HuH-7.5 (cell line): ENCODE results near the gene RBBP5.

ENCODE experiments used
- DNase-seq: peaks from one replicate; pipeline ENCODE4 v3.0.0; 2011; ENCODE audit warnings: low spot score

Gene RBBP5

GRCh38 chr1:205056956-205057568 is 64.7 kb downstream of the RBBP5 start:
- no peak for DNase-seq

DNA sequence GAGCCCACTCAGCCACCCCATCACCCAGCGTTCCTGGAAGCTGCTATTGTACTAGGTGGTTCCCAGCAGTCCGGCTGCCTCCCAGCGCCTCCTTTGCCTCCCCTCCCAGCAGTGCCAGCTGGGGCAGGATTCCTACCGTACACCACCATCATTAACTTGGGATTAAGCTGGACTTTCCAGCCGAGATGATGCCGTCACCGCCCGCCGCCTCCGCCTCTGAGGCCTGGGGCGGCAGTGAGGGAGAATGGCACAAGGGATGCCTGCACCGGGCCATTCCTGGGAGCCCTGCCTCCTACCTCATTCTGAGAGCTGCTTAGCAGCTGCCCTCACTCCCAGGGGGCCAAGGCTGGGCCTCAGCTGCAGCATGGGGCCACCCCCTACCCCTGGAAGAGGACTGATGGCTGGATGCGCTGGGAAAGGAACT is 65.6 kb downstream of the RBBP5 start:
- DNase-seq = no peak

GRCh38 chr1:205054013-205054412 is 67.8 kb downstream of the RBBP5 start:
- DNase-seq = no peak

- no peak for DNase-seq
Observed at GRCh38 chr1:205053296-205053695, 68.5 kb downstream of the RBBP5 start.

- no peak for DNase-seq
Observed at GRCh38 chr1:205052690-205053089, 69.1 kb downstream of the RBBP5 start.

DNA sequence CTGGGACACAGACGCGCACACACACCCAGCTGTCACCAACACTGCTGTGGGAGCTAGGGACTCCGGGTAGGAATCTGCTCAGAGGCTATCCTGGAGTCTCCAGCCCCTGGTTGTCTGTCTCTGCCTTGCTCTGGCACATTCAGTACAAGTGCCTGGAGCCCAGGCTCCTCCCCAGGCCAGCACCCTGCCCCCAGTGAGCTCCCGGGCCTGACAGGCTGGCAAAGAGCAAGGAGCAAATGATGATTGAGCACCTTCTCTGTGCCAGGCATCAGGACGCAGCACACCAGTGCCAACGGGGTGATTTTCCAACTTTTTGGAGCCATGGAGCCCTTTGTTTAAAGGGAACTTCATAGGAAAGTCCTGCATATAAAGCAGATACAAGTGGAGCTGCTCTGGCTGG is 72.3 kb downstream of the RBBP5 start:
- no peak for DNase-seq

DNA sequence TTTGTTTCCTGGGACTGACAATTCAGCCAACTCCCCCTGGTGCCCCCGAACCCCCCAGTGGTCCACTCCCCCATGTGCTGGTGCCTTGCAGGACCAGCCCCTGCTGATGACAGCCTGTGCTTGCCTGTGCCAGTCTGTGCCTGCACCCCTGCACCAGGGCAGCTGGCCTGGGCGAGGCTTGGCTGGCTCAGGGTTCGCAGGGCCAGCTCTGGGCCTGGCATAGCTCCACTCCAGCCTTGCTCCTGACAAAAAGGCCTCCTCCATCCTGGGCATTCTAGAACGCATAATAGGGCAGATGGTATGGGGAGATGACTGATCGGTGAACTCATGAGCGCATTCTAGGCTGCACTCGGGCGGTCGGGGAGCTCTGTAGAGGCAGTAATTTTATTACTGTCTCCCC is 73.4 kb downstream of the RBBP5 start:
- no peak for DNase-seq

DNA sequence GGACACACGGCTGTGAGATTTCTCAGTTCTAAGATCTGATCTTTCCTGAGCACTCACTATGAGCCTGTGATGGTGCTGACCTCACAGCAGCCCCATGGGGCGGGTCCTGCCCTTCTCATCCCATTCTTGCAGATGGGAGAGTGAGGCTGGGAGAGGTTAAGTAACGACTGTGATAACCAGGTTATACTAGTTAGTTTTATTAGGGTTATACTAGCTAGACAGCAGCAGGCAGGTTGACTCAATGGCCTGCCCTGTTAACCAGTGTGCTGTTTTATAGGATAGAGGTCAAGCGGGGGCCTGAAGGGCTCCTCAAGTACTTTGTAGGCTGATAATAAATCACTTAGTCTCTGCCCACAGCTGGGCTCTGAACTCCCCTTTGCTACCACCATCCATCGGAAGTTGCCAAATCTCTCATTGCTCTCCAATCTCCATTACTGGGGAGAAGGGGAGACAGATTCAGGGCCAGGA is 74.0 kb downstream of the RBBP5 start:
- DNase-seq = no peak

DNA sequence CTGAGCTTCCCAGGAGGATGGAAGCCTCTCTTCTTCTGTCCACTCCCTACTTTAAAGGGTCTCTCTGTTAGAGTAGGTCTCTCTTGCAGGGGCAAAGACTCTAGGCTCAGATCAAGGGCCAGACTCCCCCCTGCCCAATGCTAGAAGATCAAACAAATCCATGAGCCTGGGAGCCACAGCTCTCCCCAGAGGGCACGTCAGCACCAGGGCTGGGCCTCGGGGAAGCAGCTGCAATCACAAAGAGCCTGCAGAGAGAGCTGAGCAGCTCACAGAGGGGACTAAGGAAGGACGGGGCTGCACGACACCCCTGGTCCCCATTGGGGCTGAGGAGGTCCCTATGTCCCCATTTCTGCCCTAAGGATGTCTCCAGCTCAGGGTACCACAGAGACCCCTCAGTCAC is 74.9 kb downstream of the RBBP5 start:
- DNase-seq = no peak

- no peak for DNase-seq
Observed at GRCh38 chr1:205045146-205045545, 76.6 kb downstream of the RBBP5 start.

GRCh38 chr1:205044741-205045140 is 77.0 kb downstream of the RBBP5 start:
- no peak for DNase-seq

DNA sequence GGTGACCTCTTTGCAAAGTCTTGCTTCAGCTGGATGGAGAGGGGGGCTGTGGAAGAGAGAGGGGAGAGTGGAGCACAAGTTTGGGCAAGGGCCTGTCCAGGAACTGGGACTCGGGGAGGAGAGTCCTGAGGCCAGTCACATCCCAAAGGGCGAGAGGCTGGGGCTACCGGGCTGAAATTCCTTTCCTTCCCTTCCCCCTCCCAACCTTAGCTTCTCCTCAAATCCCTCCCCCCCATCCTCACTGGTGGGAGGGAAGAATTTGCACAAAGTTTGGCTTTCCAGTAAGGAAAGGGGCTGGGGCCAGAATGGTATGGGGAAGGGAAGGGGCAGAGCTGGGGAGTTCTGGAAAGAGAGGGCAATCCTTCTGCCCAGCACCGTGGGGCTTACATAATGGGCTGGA is 77.9 kb downstream of the RBBP5 start:
- no peak for DNase-seq

- DNase-seq = no peak
Observed at GRCh38 chr1:205042911-205043806, 78.6 kb downstream of the RBBP5 start, which contains the start of gene CNTN2. Gene CNTN2 (plus strand): TSS chr1:205043212. CDS start chr1:205053186, 9,974 bp downstream.

DNA sequence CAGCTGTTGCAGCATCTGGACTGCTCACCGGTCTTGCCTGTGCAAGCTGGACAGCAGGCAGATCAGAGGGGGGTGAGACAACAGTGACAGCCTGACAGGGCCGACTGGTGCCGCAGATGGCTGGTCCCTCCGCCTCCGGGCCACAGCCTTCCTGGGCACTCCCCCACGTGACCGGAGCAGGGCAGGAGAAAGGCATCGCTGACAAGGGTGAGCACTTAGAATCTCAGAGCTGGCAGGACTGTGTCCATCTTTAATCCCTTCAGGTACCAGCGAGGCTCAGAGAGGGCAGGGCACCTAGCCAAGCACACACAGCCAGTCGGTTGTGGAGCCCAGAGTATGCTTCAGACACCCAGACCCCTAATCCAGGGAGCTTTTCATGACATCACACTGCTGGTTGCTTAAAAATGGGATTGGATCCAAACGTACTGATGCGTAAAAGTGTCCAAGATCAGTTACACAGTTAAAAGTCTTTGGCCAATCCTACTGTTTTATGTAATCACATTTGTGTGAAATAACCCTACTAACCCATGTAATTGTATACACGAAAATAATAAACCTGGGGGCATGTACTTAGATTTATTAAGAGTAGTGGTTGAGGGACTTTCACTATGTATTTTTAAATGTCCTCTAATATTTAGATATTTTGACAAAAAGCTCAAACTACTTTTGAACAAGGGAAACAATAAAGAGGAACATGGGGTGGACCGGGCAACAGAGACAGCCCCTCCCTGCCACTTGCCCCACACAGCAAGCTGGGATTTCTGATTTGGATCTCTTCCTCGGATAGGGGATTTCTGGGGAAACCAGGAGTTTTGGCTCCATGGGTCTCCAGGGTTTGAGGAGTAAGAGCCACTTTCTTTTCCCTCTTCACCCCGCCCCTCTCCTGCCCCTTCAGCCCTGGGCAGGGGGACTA is 79.5 kb downstream of the RBBP5 start:
- no peak for DNase-seq

GRCh38 chr1:205041001-205041715 is 80.6 kb downstream of the RBBP5 start:
- no peak for DNase-seq

- DNase-seq = no peak
Observed at GRCh38 chr1:205038132-205038786, 83.5 kb downstream of the RBBP5 start.

GRCh38 chr1:205037539-205037938 is 84.2 kb downstream of the RBBP5 start:
- DNase-seq = no peak
